ENCODE measurements around the gene THAP4.
"Not testable (repeated sequence)": the region's sequence is repeated elsewhere in the genome, so short reads cannot be mapped to it uniquely, and the experiment has no call there.

THAP4 gene

DNA sequence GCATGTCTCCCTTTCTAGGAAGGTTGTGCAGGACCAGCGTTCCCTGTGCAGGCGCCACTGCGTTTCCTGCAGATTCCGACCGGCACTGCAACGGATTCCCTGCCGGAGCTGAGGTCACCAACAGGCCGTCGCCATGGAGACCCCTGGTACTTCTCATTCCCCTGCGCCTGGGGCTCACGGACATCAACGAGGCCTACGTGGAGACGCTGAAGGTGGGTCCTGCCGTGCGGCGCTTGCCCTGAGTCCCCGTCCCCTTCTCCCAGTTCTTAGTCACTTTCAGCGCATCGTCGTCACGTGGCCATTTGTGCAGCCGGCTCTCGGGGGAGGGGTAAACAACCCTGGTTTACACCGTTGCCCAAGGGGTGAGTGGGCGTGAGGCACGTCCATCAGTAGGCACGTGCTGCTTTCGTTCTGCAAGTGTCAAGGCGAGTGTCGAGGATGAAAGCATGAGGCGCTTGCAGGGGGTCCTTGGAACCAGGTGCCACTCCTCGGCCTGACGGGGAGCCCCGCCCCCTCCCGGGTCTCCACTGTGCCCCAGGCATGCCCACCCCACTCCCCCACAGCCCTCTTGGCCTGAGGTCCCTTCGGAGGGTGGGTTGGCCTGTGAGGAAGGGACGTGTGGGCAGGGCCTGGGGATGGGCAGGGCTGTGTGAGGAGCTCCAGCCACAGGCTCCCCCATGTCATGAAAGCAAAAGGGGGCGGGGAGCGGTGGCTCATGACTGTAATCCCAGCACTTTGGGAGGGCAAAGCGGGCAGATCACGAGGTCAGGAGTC lies 29.9 kb upstream of the THAP4 start:
- DNase-seq: peak in 4 of 10 donors; percentile 10 to 83 (median 56)
- intact Hi-C loops (cut with DNase I): no loop called here

GRCh38 chr2:241665731-241666440 lies 28.9 kb upstream of the THAP4 start:
- intact Hi-C loops (cut with DNase I): no loop called here
- DNase-seq: peak in 8 of 10 donors; percentile 47 to 96 (median 72)

DNA sequence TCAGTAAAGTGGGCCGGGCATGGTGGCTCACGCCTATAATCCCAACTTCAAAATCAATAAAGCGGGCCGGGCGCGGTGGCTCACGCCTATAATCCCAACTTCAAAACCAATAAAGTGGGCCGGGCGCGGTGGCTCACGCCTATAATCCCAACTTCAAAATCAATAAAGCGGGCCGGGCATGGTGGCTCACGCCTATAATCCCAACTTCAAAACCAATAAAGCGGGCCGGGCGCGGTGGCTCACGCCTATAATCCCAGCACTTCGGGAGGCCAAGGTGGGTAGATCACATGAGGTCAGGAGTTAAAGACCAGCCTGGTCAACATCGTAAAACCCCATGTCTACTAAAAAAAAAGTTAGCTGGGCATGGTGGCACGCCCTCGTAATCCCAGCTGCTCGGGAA lies 25.8 kb upstream of the THAP4 start:
- intact Hi-C loops (cut with DNase I): not testable (repeated sequence)
- DNase-seq: peak in 3 of 10 donors; percentile 36 to 71 (median 65)

- peak in 3 of 10 donors; percentile 34 to 54 (median 40) for DNase-seq
- intact Hi-C loops (cut with DNase I): no loop called here
Measured at GRCh38 chr2:241660593-241661213, 23.7 kb upstream of the THAP4 start.

GRCh38 chr2:241659150-241659739 lies 22.3 kb upstream of the THAP4 start:
- intact Hi-C loops (cut with DNase I): no loop called here
- peak; percentile 50 to 96 (median 72) for DNase-seq

- intact Hi-C loops (cut with DNase I): no loop called here
- no peak for DNase-seq
Measured at GRCh38 chr2:241658296-241658695, 21.3 kb upstream of the THAP4 start.

DNA sequence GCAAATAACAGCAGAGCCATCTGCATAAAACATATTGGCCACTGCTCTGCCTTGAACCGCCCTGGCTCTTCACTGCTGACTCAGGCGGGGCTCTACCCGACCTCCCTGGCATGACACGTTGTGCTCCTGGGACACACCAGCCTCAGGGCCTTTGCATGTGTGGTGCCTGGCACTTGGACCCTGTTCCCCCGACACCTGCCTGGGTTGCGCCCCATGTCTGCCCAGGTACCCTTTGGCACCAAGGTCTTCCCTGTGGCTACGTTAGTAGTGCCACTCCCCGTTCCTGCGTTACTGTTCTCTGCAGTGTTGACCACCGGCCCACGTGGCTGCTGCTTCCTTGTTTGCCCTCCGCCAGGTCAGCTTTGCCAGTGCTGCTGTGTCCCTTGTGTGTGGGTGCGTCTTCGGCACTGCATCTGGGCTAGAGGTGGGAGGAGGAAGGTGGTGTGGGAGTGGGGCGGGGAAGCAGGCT lies 20.9 kb upstream of the THAP4 start:
- intact Hi-C loops (cut with DNase I): no loop called here
- DNase-seq: peak in 3 of 10 donors; percentile 60 to 79 (median 66)

DNA sequence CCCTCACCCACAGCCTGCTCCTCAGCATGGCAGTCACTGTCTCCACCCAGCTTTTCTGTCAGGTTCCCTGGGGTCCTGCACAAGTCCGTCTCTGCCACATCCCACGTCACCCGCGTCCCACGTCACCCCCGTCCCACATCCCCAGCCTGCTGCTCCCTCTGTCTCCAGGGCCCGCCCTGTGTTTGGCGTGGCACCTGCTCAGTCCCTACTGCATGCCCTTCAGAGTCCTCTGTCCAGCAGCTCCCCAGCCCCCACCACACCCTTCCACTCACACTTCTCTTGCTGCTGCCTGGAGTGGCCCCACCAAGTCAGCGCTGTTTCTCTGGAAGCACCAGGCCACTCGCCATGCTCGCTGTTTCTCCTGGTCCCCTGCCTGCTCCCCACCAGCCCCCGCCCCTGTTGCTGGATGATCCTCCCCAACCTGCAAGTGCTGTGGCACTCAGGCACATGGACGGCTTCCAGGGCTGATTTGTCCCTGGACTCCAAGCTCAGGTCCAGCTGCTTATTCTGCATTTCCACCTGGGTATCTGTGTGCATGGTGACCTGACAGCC lies 19.3 kb upstream of the THAP4 start:
- intact Hi-C loops (cut with DNase I): no loop called here

GRCh38 chr2:241655516-241656189 lies 18.7 kb upstream of the THAP4 start:
- DNase-seq: peak in 3 of 10 donors; percentile 28 to 82 (median 54)
- intact Hi-C loops (cut with DNase I): no loop called here

More for the DNA sequence above, 19.3 kb upstream of the THAP4 start:
- DNase-seq: peak in 3 of 10 donors; percentile 52 to 80 (median 65)

- intact Hi-C loops (cut with DNase I): no loop called here
- peak in 2 of 10 donors; percentile 30 to 51 for DNase-seq
Measured at GRCh38 chr2:241654551-241654950, 17.6 kb upstream of the THAP4 start.

DNA sequence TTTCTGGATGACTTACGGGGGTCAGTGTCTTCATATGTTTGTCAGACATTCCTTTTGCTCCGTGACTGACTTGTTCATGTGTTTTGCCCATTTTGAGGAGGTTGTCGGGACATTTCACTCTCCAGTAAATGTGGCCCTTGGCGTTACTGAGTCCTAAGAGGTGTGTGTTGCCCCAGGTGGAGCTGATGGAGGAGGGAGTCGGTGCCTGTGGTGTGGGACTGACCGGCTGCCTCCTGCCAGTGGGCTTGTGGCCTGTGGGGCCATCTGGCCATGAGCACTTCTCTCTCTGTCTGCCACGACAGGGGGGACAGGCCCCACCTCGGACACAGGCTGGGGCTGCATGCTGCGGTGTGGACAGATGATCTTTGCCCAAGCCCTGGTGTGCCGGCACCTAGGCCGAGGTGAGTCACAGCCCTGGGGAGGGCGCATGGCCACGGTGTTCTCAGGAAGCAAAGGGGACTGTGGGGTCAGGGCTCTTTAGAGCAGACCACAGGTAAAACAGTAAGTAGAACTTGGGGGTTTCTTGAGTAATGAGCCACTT lies 16.3 kb upstream of the THAP4 start:
- intact Hi-C loops (cut with DNase I): no loop called here
- DNase-seq: peak in 3 of 10 donors; percentile 26 to 78 (median 52)

GRCh38 chr2:241652722-241653121 lies 15.8 kb upstream of the THAP4 start:
- intact Hi-C loops (cut with DNase I): no loop called here
- DNase-seq: peak in 3 of 10 donors; percentile 12 to 68 (median 49)

DNA sequence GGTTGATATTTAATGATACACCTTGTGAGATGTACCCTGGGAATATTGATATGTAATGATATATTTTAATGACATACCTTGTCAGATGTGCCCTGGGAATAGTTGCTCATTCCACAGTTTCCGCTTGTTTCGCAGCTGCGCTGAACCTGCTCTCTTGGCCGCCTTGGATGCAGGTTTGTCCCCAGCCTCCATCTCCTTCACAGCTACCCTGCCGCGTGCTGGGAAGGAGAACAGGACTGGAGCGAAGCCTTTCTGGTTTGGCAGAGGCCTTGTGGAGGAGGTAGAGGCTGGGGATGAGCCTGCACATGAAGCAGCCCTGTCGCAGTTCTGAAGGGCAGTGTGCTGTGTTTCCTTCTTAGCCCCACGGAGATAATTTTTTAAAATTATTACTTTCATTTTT lies 15.2 kb upstream of the THAP4 start:
- DNase-seq: peak in 2 of 10 donors; percentile 10 to 60
- intact Hi-C loops (cut with DNase I): no loop called here

DNA sequence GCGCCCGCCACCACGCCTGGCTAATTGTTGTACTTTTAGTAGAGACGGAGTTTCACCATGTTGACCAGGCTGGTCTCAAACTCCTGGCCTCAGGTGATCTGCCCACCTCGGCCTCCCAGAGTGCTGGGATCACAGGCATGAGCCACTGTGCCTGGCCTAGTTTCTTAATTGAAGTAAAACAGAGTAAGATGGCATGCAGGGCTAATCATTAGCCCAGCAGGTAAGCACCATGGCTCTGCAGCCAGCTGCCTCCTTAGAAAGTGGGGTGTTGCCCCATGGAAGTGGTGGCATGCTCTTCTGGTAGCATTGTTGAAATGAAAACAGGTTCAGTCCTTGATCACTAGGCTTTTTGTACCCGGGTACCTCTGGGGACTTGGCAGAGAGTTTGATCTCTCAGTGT lies 13.0 kb upstream of the THAP4 start:
- DNase-seq: peak in 2 of 10 donors; percentile 8 to 29
- intact Hi-C loops (cut with DNase I): no loop called here

- intact Hi-C loops (cut with DNase I): no loop called here
- DNase-seq: peak in 9 of 10 donors; percentile 35 to 96 (median 69)
Measured at GRCh38 chr2:241649404-241649803, 12.4 kb upstream of the THAP4 start.

DNA sequence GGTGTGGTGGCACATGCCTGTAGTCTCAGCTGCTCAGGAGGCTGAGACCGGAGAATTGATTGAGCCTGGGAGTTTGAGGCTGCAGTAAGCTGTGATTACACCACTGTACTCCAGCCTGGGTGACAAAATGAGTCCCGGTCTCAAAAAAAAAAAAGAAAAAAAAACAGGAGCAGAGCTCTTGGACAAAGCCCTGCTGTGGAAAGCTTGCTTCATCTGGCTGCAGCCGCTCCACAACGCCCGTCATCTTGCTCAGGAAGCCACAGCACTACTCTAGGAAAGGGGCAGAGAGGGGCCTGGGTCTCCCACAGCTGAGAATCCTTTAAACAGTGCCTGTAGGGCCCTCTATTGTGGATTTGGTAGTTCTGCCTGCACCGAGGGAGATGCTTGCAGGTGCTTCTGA lies 11.5 kb upstream of the THAP4 start:
- DNase-seq: peak in 2 of 10 donors; percentile 14 to 53
- intact Hi-C loops (cut with DNase I): no loop called here

- peak in 2 of 10 donors; percentile 2 to 5 for DNase-seq
- intact Hi-C loops (cut with DNase I): no loop called here
Measured at GRCh38 chr2:241645915-241646645, 9.1 kb upstream of the THAP4 start.

DNA sequence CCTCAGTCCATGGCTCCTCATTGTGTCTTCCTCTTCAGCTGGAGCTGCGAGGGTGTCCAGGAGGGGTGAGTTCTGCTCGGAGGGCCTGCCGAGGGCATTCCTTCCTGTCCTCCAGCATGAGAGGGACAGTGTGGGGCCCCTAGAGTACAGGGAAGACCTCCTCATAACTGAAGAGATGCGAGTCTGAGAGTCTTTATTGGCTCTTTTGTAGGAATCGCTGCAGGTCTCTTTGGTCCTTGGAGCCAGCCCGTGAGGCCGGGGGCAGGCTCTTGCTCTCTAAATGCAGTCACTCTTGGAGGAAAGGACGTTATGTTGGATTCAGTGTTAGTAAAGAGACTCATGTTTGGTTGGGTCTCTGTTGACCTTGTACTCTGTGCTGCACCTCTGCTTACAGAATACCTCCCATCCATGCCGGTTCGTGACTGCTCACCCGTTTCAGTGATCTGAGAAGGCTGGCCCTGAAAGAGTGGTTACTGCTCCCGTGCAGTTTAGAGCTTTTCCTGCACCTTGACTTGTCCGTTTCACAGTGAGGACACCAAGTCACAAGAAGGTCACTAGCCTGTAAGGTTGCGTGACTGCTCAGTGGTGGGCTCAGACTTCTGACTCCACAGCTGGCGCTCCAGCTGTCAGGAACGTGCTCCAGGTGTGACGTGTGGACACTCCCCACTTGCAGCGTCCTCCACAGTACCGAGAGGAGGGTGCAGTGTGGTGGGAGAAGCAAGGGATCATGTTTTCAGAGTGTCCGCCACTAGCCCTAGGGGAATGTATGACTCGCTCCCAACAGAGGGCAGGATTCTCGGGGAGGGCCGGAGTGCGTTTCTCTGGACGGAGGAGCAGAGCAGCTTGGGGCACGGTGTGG lies 8.3 kb upstream of the THAP4 start:
- intact Hi-C loops (cut with DNase I): no loop called here
- DNase-seq: peak in 3 of 10 donors; percentile 28 to 49 (median 49)
